OCI-LY7 (cell line): ENCODE results near the gene SPOCK1. TPM values are rescaled to one million over a fixed set of nuclear protein-coding genes. Genes with fewer than 3 reads are reported as not detected.

ENCODE experiments used
- BruUV-seq: library from RNA; stranded (reverse); fragments of 400-500 nt; replicated peaks from 2 replicates; lab custom pipeline; 2021; lab: Mats Ljungman, UMichigan
- CTCF ChIA-PET: fragments of 300-600 bp; sonication (Branson Sonifier 250); formaldehyde crosslinking; loops from one replicate; lab custom pipeline; 2022; ENCODE audit warnings: antibody characterized with exemption; ENCODE audit not compliant: unreplicated experiment; lab: Charles Lee
- POLR2A ChIA-PET: fragments of 300-600 bp; sonication (Branson Sonifier 250); formaldehyde crosslinking; loops from one replicate; lab custom pipeline; 2022; ENCODE audit warnings: antibody characterized with exemption; lab: Charles Lee
- DNase-seq: peaks from one replicate; pipeline ENCODE4 v3.0.0-alpha.2; 2015; ENCODE audit warnings: low spot score
- H2AFZ ChIP-seq: fragments of 200-600 bp; sonication (generic), shearing (Covaris generic); 2 replicates; pipeline ENCODE4 v1.6.1; 2014; ENCODE audit warnings: mild to moderate bottlenecking, antibody characterized with exemption, low read length, moderate library complexity
- H3K27ac ChIP-seq: fragments of 200-600 bp; sonication (generic); 2 replicates; pipeline ENCODE4 v1.5.1; 2014; ENCODE audit warnings: mixed run types, low read depth, mild to moderate bottlenecking, moderate library complexity, low read length, inconsistent platforms; ENCODE audit not compliant: poor library complexity, severe bottlenecking
- H3K36me3 ChIP-seq: fragments of 200-600 bp; sonication (generic); 2 replicates; pipeline ENCODE4 v1.6.1; 2014; ENCODE audit warnings: mild to moderate bottlenecking, antibody characterized with exemption, low read length, moderate library complexity, mixed read lengths; ENCODE audit not compliant: insufficient read depth
- H3K4me1 ChIP-seq: fragments of 200-600 bp; sonication (generic); 2 replicates; pipeline ENCODE4 v1.5.1; 2014; ENCODE audit warnings: mild to moderate bottlenecking, low read length; ENCODE audit not compliant: insufficient read depth, poor library complexity, severe bottlenecking
- H3K4me2 ChIP-seq: fragments of 200-600 bp; sonication (generic); 2 replicates; pipeline ENCODE4 v1.6.1; 2014; ENCODE audit warnings: mild to moderate bottlenecking, low read length
- H3K4me3 ChIP-seq: fragments of 200-600 bp; sonication (generic); 2 replicates; pipeline ENCODE4 v1.5.1; 2014; ENCODE audit warnings: mild to moderate bottlenecking, low read depth, low read length; ENCODE audit not compliant: poor library complexity, severe bottlenecking
- H3K79me2 ChIP-seq: fragments of 200-600 bp; sonication (generic); 2 replicates; pipeline ENCODE4 v1.6.1; 2016; ENCODE audit warnings: low read depth, mild to moderate bottlenecking, low read length, moderate library complexity, mixed read lengths; ENCODE audit not compliant: insufficient read depth
- H3K9me2 ChIP-seq: fragments of 200-600 bp; sonication (generic); 2 replicates; pipeline ENCODE4 v1.6.1; 2016; ENCODE audit warnings: mild to moderate bottlenecking, low read length, mixed read lengths; ENCODE audit not compliant: insufficient read depth
- H3K9me3 ChIP-seq: fragments of 200-600 bp; sonication (generic); 2 replicates; pipeline ENCODE4 v1.6.1; 2014; ENCODE audit warnings: mild to moderate bottlenecking, mixed run types, low read length, mixed read lengths
- H4K20me1 ChIP-seq: fragments of 200-600 bp; sonication (generic); 2 replicates; pipeline ENCODE4 v1.6.1; 2014; ENCODE audit warnings: mild to moderate bottlenecking, antibody characterized with exemption, low read length, moderate library complexity, mixed read lengths; ENCODE audit not compliant: insufficient read depth
- EZH2phosphoT487 ChIP-seq: fragments of 200-600 bp; sonication (generic); IDR thresholded peaks from 2 replicates; pipeline ENCODE4 v1.6.1; 2018; ENCODE audit warnings: low read depth, borderline replicate concordance, mild to moderate bottlenecking, mixed run types, antibody characterized with exemption, low read length, moderate library complexity, mixed read lengths
- intact Hi-C: fragments of 100-400 bp; cut with micrococcal nuclease; formaldehyde crosslinking; loops from one replicate; pipeline ENCODE4 v1.10.0; 2022; ENCODE audit not compliant: unreplicated experiment
- total RNA-seq, 2 experiments: library from RNA; depleted of rRNA in 1 of 2; stranded (reverse); fragments of >200 nt in 1 of 2; shearing (Covaris generic) in 1 of 2; gene quantifications; 2 replicates each; pipeline ENCODE4 v1.2.3, GENCODE V29; 2014 to 2022
- TF ChIP-seq, protein P1 (sequence below): fragments of 200-600 bp; sonication (generic); conservative IDR thresholded peaks from 2 replicates; pipeline ENCODE4 v1.5.1; 2014; ENCODE audit warnings: mild to moderate bottlenecking, antibody characterized with exemption, low read length, moderate library complexity, mixed read lengths

Gene SPOCK1
- total RNA-seq, 2 experiments from 2014 or later: 0.29 to 1.5 TPM

GRCh38 chr5:137190441-137190840 lies 308.7 kb downstream of the SPOCK1 start:
- H4K20me1 ChIP-seq: no peaks in the 10 kb centered on the region
- H3K9me3 ChIP-seq: no peaks in the 10 kb centered on the region
- POLR2A ChIA-PET: no interaction called here
- intact Hi-C loops: no loop called here
- no peaks in the 10 kb centered on the region for H3K79me2 ChIP-seq
- no peak overlapping the region for H3K4me3 ChIP-seq
- no peak overlapping the region for H2AFZ ChIP-seq
- no TSS peak for BruUV-seq
- no peak overlapping the region for H3K4me2 ChIP-seq
- no peaks in the 10 kb centered on the region for H3K36me3 ChIP-seq
- H3K4me1 ChIP-seq: no peaks in the 10 kb centered on the region
- no peak overlapping the region for H3K27ac ChIP-seq
- TF ChIP-seq EZH2phosphoT487: no peak
- TF ChIP-seq, protein P1, sequence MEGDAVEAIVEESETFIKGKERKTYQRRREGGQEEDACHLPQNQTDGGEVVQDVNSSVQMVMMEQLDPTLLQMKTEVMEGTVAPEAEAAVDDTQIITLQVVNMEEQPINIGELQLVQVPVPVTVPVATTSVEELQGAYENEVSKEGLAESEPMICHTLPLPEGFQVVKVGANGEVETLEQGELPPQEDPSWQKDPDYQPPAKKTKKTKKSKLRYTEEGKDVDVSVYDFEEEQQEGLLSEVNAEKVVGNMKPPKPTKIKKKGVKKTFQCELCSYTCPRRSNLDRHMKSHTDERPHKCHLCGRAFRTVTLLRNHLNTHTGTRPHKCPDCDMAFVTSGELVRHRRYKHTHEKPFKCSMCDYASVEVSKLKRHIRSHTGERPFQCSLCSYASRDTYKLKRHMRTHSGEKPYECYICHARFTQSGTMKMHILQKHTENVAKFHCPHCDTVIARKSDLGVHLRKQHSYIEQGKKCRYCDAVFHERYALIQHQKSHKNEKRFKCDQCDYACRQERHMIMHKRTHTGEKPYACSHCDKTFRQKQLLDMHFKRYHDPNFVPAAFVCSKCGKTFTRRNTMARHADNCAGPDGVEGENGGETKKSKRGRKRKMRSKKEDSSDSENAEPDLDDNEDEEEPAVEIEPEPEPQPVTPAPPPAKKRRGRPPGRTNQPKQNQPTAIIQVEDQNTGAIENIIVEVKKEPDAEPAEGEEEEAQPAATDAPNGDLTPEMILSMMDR: no peak
- no peak for DNase-seq
- no peaks in the 10 kb centered on the region for H3K9me2 ChIP-seq
- CTCF ChIA-PET: no interaction called here

GRCh38 chr5:137190031-137190430 lies 309.1 kb downstream of the SPOCK1 start:
- DNase-seq: no peak
- Histone ChIP-seq H4K20me1 (no peaks in the 10 kb centered on the region), H3K27ac (no peak overlapping the region), H3K4me1 (no peaks in the 10 kb centered on the region), H3K4me2 (no peak overlapping the region), H2AFZ (no peak overlapping the region), H3K79me2 (no peaks in the 10 kb centered on the region), H3K4me3 (no peak overlapping the region), H3K9me2 (no peaks in the 10 kb centered on the region), H3K36me3 (no peaks in the 10 kb centered on the region), H3K9me3 (no peaks in the 10 kb centered on the region)
- TF ChIP-seq EZH2phosphoT487: no peak
- TF ChIP-seq, protein P1: no peak
- intact Hi-C loops: no loop called here
- CTCF ChIA-PET: no interaction called here
- no TSS peak for BruUV-seq
- POLR2A ChIA-PET: no interaction called here

- DNase-seq: no peak
Measured at GRCh38 chr5:137188566-137188965, 310.6 kb downstream of the SPOCK1 start.

More at GRCh38 chr5:137188566-137188965, 310.6 kb downstream of the SPOCK1 start:
- Histone ChIP-seq H4K20me1 (no peaks in the 10 kb centered on the region), H3K36me3 (no peaks in the 10 kb centered on the region), H2AFZ (no peak overlapping the region), H3K79me2 (no peaks in the 10 kb centered on the region), H3K27ac (no peak overlapping the region), H3K9me3 (no peaks in the 10 kb centered on the region), H3K4me3 (no peak overlapping the region), H3K4me1 (no peaks in the 10 kb centered on the region), H3K9me2 (no peaks in the 10 kb centered on the region), H3K4me2 (no peak overlapping the region)
- CTCF ChIA-PET: no interaction called here
- intact Hi-C loops: no loop called here
- POLR2A ChIA-PET: no interaction called here
- BruUV-seq: no TSS peak
- no peak for TF ChIP-seq EZH2phosphoT487
- TF ChIP-seq, protein P1: no peak
